GM21786 (cell line): ENCODE measurements around the gene TMEM184C.

Experiments
- ATAC-seq: cut with Tn5 transposase; IDR thresholded peaks from one replicate; pipeline ENCODE4 v1.9.1; 2021; ENCODE audit not compliant: unreplicated experiment

TMEM184C gene

GRCh38 chr4:147599206-147599605 lies 18.0 kb upstream of the TMEM184C start:
- no peak for ATAC-seq

GRCh38 chr4:147599769-147600168 lies 17.4 kb upstream of the TMEM184C start:
- ATAC-seq, result no peak

- ATAC-seq, result no peak
Measured at GRCh38 chr4:147605499-147605898, 11.7 kb upstream of the TMEM184C start.

- no peak for ATAC-seq
Measured at GRCh38 chr4:147607471-147607870, 9.7 kb upstream of the TMEM184C start.

GRCh38 chr4:147610686-147611085 lies 6.5 kb upstream of the TMEM184C start:
- no peak for ATAC-seq

- ATAC-seq, result peak; percentile 7
Measured at GRCh38 chr4:147616849-147617172, 386 bp upstream of the TMEM184C start.

- ATAC-seq, result peak; percentile 9
Measured at GRCh38 chr4:147617841-147618691, 869 bp downstream of the TMEM184C start.

GRCh38 chr4:147620315-147620714 lies 3.1 kb downstream of the TMEM184C start:
- no peak for ATAC-seq

- ATAC-seq, result no peak
Measured at GRCh38 chr4:147625733-147626132, 8.5 kb downstream of the TMEM184C start.

- ATAC-seq, result no peak
Measured at GRCh38 chr4:147626903-147627302, 9.7 kb downstream of the TMEM184C start.

- no peak for ATAC-seq
Measured at GRCh38 chr4:147628415-147628814, 11.2 kb downstream of the TMEM184C start.

GRCh38 chr4:147629783-147630730 lies 12.9 kb downstream of the TMEM184C start:
- ATAC-seq, result no peak

GRCh38 chr4:147633113-147633512 lies 15.9 kb downstream of the TMEM184C start:
- no peak for ATAC-seq

GRCh38 chr4:147633643-147634042 lies 16.4 kb downstream of the TMEM184C start:
- ATAC-seq, result no peak

GRCh38 chr4:147635348-147635747 lies 18.2 kb downstream of the TMEM184C start:
- no peak for ATAC-seq

GRCh38 chr4:147638365-147638764 lies 21.2 kb downstream of the TMEM184C start:
- no peak for ATAC-seq

- ATAC-seq, result peak; percentile 75
Measured at GRCh38 chr4:147638942-147639341, 21.7 kb downstream of the TMEM184C start.

- no peak for ATAC-seq
Measured at GRCh38 chr4:147639388-147639787, 22.2 kb downstream of the TMEM184C start.

GRCh38 chr4:147640331-147640730 lies 23.1 kb downstream of the TMEM184C start:
- no peak for ATAC-seq

- ATAC-seq, result no peak
Measured at GRCh38 chr4:147643616-147644015, 26.4 kb downstream of the TMEM184C start.

- no peak for ATAC-seq
Measured at GRCh38 chr4:147644471-147644870, 27.3 kb downstream of the TMEM184C start.

- ATAC-seq, result no peak
Measured at GRCh38 chr4:147645099-147645498, 27.9 kb downstream of the TMEM184C start.
